Neural crest cell (in vitro differentiated cells): ENCODE measurements around the gene CST8. TPM values are rescaled to one million over a fixed set of nuclear protein-coding genes. Genes with fewer than 3 reads are reported as not detected.

Source experiments
- DNase-seq: peaks from one replicate; pipeline ENCODE4 v3.0.0; 2021; ENCODE audit warnings: low read depth, mixed read lengths, low spot score
- H3K27ac Mint-ChIP-seq: one replicate; pipeline ENCODE4 v1.8.0; 2021; ENCODE audit warnings: mild to moderate bottlenecking, mixed read lengths; ENCODE audit not compliant: unreplicated experiment
- H3K27me3 Mint-ChIP-seq: 2 replicates; pipeline ENCODE4 v1.8.0; 2021; ENCODE audit warnings: low read depth, mild to moderate bottlenecking, mixed read lengths
- H3K36me3 Mint-ChIP-seq: 2 replicates; pipeline ENCODE4 v1.8.0; 2021; ENCODE audit warnings: low read depth, mild to moderate bottlenecking, mixed read lengths
- H3K4me1 Mint-ChIP-seq: 2 replicates; pipeline ENCODE4 v1.8.0; 2021; ENCODE audit warnings: mixed read lengths
- H3K4me3 Mint-ChIP-seq: one replicate; pipeline ENCODE4 v1.8.0; 2021; ENCODE audit warnings: mild to moderate bottlenecking, mixed read lengths
- H3K9me3 Mint-ChIP-seq: 2 replicates; pipeline ENCODE4 v1.8.0; 2021; ENCODE audit warnings: mixed read lengths
- CTCF ChIP-seq: fragments of 200-600 bp; sonication (generic); conservative IDR thresholded peaks from 2 replicates; pipeline ENCODE4 v1.5.0; 2021; ENCODE audit warnings: antibody characterized with exemption, mild to moderate bottlenecking
- total RNA-seq: library from RNA; stranded (reverse); gene quantifications from 2 replicates; pipeline ENCODE4 v1.2.1, GENCODE V29; 2021

The CST8 gene
- total RNA-seq, 1 donor from 2014 or later: not detected

DNA sequence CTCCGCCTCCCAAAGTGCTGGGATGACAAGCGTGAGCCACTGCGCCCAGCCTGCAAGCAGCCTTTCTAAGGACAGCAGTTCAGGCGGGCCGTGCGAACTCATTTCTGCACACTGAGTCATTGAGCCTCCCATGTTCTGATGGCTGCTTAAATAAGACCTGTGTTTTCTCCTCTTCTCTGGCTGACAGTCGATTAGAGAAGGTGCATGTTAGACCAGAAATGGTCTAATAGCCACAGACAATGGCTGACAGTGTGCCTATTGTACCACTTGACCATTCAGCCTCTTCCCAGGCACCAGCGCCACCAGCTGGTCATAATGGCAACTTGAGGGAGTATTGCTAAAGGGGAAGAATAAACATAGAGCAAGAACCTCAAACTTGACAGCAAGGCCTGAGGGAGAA is 44.4 kb upstream of the CST8 start:
- peak; percentile 72 for DNase-seq
- H3K27ac Mint-ChIP-seq: no peak overlapping the region
- H3K4me1 Mint-ChIP-seq: peaks cover 14% of the 10 kb centered on the region

DNA sequence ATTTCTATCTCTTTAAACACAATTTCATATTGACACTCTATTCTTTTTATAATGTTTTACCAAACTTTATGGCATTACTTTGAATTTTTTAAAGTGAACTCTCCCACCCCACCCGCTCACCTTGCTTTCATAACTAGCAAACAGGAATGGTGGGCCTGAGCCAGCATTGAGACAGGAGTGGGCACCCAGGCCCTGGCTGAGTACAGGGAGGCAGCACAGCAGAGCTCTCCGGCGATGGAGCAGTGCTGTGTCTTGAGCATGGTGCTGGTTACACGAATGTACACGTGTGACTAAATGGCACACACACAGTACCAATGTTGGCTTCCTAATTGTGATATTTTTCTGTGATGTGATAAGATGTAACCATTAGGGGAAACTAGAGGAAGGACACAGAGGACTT is 42.8 kb upstream of the CST8 start:
- TF ChIP-seq CTCF: no peak
- Mint-ChIP-seq H3K27me3 (peaks cover 10% of the 10 kb centered on the region), H3K27ac (no peak overlapping the region), H3K36me3 (no peaks in the 10 kb centered on the region), H3K9me3 (no peaks in the 10 kb centered on the region), H3K4me3 (no peak overlapping the region), H3K4me1 (peaks cover 9% of the 10 kb centered on the region)
- no peak for DNase-seq

More for the DNA sequence above, 44.4 kb upstream of the CST8 start:
- H3K36me3 Mint-ChIP-seq: no peaks in the 10 kb centered on the region
- H3K27me3 Mint-ChIP-seq: peaks cover 10% of the 10 kb centered on the region
- TF ChIP-seq CTCF: peak; percentile 59
- no peak overlapping the region for H3K4me3 Mint-ChIP-seq
- no peaks in the 10 kb centered on the region for H3K9me3 Mint-ChIP-seq

GRCh38 chr20:23449421-23449820 is 41.5 kb upstream of the CST8 start:
- H3K9me3 Mint-ChIP-seq: no peaks in the 10 kb centered on the region
- no peak for DNase-seq
- H3K36me3 Mint-ChIP-seq: no peaks in the 10 kb centered on the region
- H3K27ac Mint-ChIP-seq: no peak overlapping the region
- peaks cover 9% of the 10 kb centered on the region for H3K4me1 Mint-ChIP-seq
- H3K4me3 Mint-ChIP-seq: no peak overlapping the region
- TF ChIP-seq CTCF: no peak
- peaks cover 10% of the 10 kb centered on the region for H3K27me3 Mint-ChIP-seq

DNA sequence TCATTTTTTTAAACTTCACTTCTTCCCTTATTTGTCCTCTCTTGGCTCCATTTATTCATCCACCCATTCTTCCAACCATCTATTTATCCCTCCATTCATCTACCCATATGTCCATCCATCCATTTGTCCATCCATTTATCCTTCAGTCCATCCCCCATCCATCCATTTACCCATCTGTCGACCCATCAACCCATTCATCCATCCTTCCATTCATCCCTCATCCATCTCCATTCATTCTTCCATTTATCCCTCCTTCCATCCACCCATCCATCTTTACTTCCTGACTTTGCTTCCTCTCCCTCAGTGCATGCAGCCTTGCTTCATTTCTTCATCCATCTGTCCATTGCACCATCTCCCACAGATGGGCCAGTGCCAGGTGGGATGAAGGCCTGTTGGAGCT is 40.0 kb upstream of the CST8 start:
- DNase-seq: no peak
- Mint-ChIP-seq H3K36me3 (no peaks in the 10 kb centered on the region), H3K4me3 (no peak overlapping the region), H3K27ac (peak overlapping the region; percentile 51), H3K27me3 (peaks cover 3% of the 10 kb centered on the region), H3K9me3 (no peaks in the 10 kb centered on the region), H3K4me1 (peaks cover 9% of the 10 kb centered on the region)
- TF ChIP-seq CTCF: no peak

DNA sequence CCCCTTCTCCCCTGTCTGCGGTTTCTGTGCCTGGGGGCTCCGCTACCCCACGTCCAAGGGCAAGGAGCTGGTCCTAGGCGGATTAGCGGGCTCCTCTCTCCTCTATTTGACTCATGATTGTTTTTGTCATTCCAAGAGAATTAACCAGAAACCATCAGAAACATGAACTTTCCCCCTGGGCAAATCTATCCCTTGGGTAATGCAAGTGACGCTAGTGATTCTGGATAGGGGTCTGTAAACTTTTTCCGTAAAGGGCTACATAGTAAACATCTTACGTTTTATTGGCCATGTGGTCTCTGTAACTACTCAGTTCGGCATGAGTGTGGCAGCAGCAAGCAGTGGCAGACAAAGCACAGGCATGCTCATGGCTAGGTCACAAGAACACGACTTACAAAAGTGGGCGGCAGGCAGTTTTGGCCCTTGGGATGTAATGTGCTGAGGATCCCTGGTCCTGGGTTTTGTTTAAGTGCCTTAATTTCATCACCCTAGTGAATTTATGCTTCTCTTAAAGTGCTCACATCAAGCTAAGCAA is 38.9 kb upstream of the CST8 start:
- no peak for DNase-seq
- H3K27me3 Mint-ChIP-seq: peaks cover 3% of the 10 kb centered on the region
- peaks cover 3% of the 10 kb centered on the region for H3K4me1 Mint-ChIP-seq
- H3K9me3 Mint-ChIP-seq: no peaks in the 10 kb centered on the region
- no peak for TF ChIP-seq CTCF
- H3K27ac Mint-ChIP-seq: no peak overlapping the region
- no peaks in the 10 kb centered on the region for H3K36me3 Mint-ChIP-seq
- no peak overlapping the region for H3K4me3 Mint-ChIP-seq

GRCh38 chr20:23452776-23453175 is 38.1 kb upstream of the CST8 start, which contains the start of gene CST11:
CST11 (minus strand) TSS chr20:23452876; CDS start chr20:23452811, 65 bp downstream.
- Mint-ChIP-seq H3K4me1 (peaks cover 3% of the 10 kb centered on the region), H3K36me3 (no peaks in the 10 kb centered on the region), H3K27me3 (peaks cover 3% of the 10 kb centered on the region), H3K9me3 (no peaks in the 10 kb centered on the region), H3K4me3 (no peak within 1 kb of the TSS), H3K27ac (no peak within 1 kb of the TSS)
- DNase-seq: no peak
- no peak for TF ChIP-seq CTCF
